Measurements from ENCODE around the gene CYBB. TPM values are rescaled to one million over a fixed set of nuclear protein-coding genes. Genes with fewer than 3 reads are reported as not detected.

The CYBB gene
- total RNA-seq, 1 experiment from 2014 or later, result not detected

GRCh38 chrX:37846141-37846540, 66.3 kb downstream of the CYBB start:
- no peak overlapping the region for H3K4me3 ChIP-seq
- H3K27me3 ChIP-seq, result no peaks in the 10 kb centered on the region
- H3K4me1 ChIP-seq, result no peaks in the 10 kb centered on the region
- no peaks in the 10 kb centered on the region for H3K9me3 ChIP-seq (replicated peaks)
- H3K27ac ChIP-seq, result no peak overlapping the region
- no peak for DNase-seq
- no peaks in the 10 kb centered on the region for H3K36me3 ChIP-seq

GRCh38 chrX:37846558-37846933, 66.7 kb downstream of the CYBB start:
- no peaks in the 10 kb centered on the region for H3K9me3 ChIP-seq (replicated peaks)
- DNase-seq, result no peak

DNA sequence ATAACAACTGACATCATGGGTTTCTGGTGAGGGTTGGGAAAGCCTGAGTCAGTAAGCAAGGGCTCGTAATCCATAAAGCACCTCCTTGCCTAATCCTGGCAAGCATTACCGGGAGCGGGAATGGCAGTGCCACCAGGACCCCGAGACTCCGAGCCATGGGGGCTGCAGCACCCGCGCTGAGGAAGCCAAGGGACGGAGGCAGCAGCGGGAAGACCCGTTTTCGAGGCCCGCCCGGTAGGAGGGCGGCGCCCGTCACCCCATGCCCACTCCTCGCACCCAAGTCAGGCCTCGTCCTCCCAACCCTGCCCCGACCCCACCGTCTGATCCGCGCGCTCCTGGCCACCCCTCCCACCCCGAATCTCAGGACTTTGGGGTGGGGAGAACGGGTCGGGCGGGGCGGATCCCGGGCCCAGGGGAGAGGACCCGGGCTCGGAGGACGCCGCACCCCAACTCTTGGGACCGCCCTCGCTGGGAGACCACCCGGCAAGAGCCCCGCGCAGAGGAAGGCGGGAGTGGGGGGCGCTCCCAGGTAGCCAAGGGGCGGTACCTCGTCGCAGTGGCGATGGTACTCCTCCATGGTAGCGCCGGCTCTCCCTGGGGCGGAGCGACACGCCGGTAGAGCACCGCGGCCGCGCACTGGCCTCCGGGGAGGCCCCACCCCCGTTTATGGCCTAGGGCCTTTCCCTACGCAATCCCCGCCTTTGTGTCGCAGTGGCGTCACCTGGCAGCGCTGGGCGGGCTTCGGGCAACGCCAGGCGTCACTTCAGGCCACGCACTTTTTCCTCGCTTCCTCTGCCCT, 67.3 kb downstream of the CYBB start, which contains the start of gene DYNLT3:
Gene DYNLT3, minus strand, starts transcription at position 638 of the 799 bp plus-strand sequence. Its CDS starts 61 bp downstream, at position 577.
- Histone ChIP-seq H3K4me3 (no peak within 1 kb of the TSS), H3K27ac (no peak within 1 kb of the TSS), H3K27me3 (no peaks in the 10 kb centered on the region), H3K4me1 (no peaks in the 10 kb centered on the region), H3K9me3 (replicated peaks) (no peaks in the 10 kb centered on the region), H3K36me3 (no peaks in the 10 kb centered on the region)
- no peak for DNase-seq

More at GRCh38 chrX:37846558-37846933, 66.7 kb downstream of the CYBB start:
- Histone ChIP-seq H3K27ac (no peak overlapping the region), H3K4me3 (no peak overlapping the region), H3K27me3 (no peaks in the 10 kb centered on the region), H3K36me3 (no peaks in the 10 kb centered on the region), H3K4me1 (no peaks in the 10 kb centered on the region)

- H3K27ac ChIP-seq, result no peak overlapping the region
- H3K4me3 ChIP-seq, result no peak overlapping the region
- H3K9me3 ChIP-seq (replicated peaks), result no peaks in the 10 kb centered on the region
- no peak for DNase-seq
- H3K27me3 ChIP-seq, result no peaks in the 10 kb centered on the region
- no peaks in the 10 kb centered on the region for H3K36me3 ChIP-seq
- no peaks in the 10 kb centered on the region for H3K4me1 ChIP-seq
Observed at GRCh38 chrX:37847733-37848197, 67.9 kb downstream of the CYBB start.

DNA sequence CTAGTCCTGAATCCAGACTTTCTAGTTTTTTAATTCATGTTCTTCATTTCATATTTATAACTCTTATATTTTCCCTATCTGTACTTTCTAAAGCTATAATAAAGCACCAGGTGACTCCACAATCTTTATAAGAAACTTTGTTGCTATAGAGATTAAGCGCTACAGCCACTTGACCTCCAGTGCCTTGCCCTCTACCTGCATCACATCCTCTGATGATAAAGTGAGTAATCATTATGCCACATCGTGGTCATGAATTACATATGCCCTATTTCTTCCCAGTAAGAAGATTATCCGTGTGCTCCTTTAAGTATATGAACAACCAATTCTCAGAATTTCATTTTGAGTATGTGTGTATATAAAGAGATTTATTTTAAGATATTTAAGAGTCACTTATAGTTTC, 74.3 kb downstream of the CYBB start:
- Histone ChIP-seq H3K27ac (no peak overlapping the region), H3K4me3 (no peak overlapping the region), H3K4me1 (no peaks in the 10 kb centered on the region), H3K36me3 (no peaks in the 10 kb centered on the region), H3K9me3 (replicated peaks) (no peaks in the 10 kb centered on the region), H3K27me3 (no peaks in the 10 kb centered on the region)
- no peak for DNase-seq

- Histone ChIP-seq H3K36me3 (no peaks in the 10 kb centered on the region), H3K9me3 (replicated peaks) (no peaks in the 10 kb centered on the region), H3K27ac (no peak overlapping the region), H3K27me3 (no peaks in the 10 kb centered on the region), H3K4me1 (no peaks in the 10 kb centered on the region), H3K4me3 (no peak overlapping the region)
- DNase-seq, result no peak
Observed at GRCh38 chrX:37854748-37855147, 74.9 kb downstream of the CYBB start.

DNA sequence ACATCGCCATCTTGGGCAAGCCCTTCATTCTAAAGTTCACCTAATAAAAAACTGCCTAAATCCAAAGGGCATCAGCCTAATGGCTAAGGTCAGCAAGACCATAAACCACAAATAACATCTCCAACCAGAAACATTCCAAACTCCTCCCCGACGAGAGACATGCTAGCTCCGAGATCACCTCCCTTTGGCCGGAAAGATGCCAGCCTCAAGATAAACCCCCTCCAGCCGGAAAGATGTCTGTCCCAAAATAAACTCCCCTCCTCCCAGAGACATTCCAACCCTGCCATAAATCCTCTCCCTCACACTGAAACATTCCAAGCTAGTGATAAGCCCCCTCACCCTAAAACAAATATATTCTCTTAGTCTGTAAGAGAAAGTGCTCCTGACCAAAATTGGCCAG, 80.9 kb downstream of the CYBB start:
- Histone ChIP-seq H3K36me3 (no peaks in the 10 kb centered on the region), H3K9me3 (replicated peaks) (no peaks in the 10 kb centered on the region), H3K4me3 (no peak overlapping the region), H3K4me1 (no peaks in the 10 kb centered on the region), H3K27me3 (no peaks in the 10 kb centered on the region), H3K27ac (no peak overlapping the region)
- DNase-seq, result no peak

- no peak overlapping the region for H3K4me3 ChIP-seq
- H3K27ac ChIP-seq, result no peak overlapping the region
- H3K9me3 ChIP-seq (replicated peaks), result no peaks in the 10 kb centered on the region
Observed at GRCh38 chrX:37862851-37863250, 83.0 kb downstream of the CYBB start.

More at GRCh38 chrX:37862851-37863250, 83.0 kb downstream of the CYBB start:
- Histone ChIP-seq H3K36me3 (no peaks in the 10 kb centered on the region), H3K27me3 (no peaks in the 10 kb centered on the region), H3K4me1 (no peaks in the 10 kb centered on the region)
- DNase-seq, result no peak

Other genes starting within 250 kb of the CYBB start
- gene LANCL3, start 208.4 kb upstream of the CYBB start, total RNA-seq (2014; rRNA removed; shearing (Covaris generic)), result not detected in 2 replicates
- gene XK, start 94.3 kb upstream of the CYBB start, total RNA-seq (2014; rRNA removed; shearing (Covaris generic)), result not detected in 2 replicates
- gene DYNLT3, start 67.5 kb downstream of the CYBB start, total RNA-seq (2014; rRNA removed; shearing (Covaris generic)), result not detected in 2 replicates
- gene SYTL5, start 226.5 kb downstream of the CYBB start, total RNA-seq (2014; rRNA removed; shearing (Covaris generic)), result 0.25 and 0.28 TPM in 2 replicates